Adrenal gland (tissue), 5 donors: Measurements from ENCODE around the gene FAM118B.

ENCODE experiments used
- POLR2A ChIP-seq, 2 donors: fragments of 450-650 bp; IDR thresholded peaks; one replicate each; pipeline ENCODE4 v1.6.1; 2017; ENCODE audit warnings: antibody characterized with exemption in 2 of 2, mild to moderate bottlenecking in 2 of 2, moderate library complexity in 1 of 2
- TF ChIP-seq, protein P1 (sequence below), 6 experiments: fragments of 450-650 bp in 4 of 6; fragments of 200-600 bp in 2 of 6; sonication (generic) in 1 of 6; IDR thresholded peaks; 1 replicate in 5 of 6; 2 replicates in 1 of 6; pipeline versions ENCODE4 v1.5.1 to v1.8.0; 2016 to 2021; ENCODE audit warnings: antibody characterized with exemption in 6 of 6, mild to moderate bottlenecking in 2 of 6, moderate library complexity in 1 of 6
- donor health status: DM: no; HTN: no; CAD: no.

DNA sequence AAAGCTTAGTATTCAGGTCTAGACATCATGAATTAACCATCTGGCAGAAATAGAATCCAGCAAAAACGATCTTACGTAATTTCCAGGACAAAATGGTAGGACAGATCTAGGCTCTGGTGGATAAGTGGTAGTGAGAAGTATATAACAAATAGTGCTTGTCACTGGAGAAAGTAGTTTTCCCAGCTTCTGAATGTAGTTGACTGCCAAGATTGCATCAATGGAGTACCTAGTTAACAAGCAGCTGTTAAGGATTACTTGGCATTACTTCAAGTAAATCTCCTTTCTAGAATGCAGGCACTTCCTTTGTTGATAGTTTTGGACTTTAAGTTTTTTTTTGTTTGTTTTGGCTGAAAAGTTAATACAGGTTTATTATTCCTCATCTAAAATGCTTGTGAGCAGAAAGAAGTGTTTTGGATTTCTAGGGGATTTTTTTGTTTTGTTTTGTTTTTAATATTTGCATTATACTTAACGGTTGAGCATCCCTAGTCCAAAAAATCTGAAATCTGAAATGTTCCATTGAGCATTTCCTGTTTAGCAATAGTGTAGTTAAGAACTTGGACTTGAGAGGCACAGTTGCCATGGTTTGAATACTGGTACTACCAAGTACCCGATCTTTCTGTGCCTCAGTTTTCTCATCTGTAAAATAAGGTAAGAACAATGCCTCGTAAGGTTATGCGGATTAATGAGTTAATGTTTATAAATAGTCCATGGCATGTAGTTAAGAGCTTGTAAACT is 20.3 kb downstream of the FAM118B start:
- no peak for TF ChIP-seq POLR2A (IDR thresholded peaks at IDR 0.05)
- TF ChIP-seq, protein P1, sequence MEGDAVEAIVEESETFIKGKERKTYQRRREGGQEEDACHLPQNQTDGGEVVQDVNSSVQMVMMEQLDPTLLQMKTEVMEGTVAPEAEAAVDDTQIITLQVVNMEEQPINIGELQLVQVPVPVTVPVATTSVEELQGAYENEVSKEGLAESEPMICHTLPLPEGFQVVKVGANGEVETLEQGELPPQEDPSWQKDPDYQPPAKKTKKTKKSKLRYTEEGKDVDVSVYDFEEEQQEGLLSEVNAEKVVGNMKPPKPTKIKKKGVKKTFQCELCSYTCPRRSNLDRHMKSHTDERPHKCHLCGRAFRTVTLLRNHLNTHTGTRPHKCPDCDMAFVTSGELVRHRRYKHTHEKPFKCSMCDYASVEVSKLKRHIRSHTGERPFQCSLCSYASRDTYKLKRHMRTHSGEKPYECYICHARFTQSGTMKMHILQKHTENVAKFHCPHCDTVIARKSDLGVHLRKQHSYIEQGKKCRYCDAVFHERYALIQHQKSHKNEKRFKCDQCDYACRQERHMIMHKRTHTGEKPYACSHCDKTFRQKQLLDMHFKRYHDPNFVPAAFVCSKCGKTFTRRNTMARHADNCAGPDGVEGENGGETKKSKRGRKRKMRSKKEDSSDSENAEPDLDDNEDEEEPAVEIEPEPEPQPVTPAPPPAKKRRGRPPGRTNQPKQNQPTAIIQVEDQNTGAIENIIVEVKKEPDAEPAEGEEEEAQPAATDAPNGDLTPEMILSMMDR (IDR thresholded peaks at IDR 0.05), result no peak
